Keratinocyte (primary cell): ENCODE results near the gene GSTM5.

Source experiments
- CTCF ChIP-seq, 3 experiments: IDR thresholded peaks in 1 of 3; conservative IDR thresholded peaks in 1 of 3; optimal IDR thresholded peaks in 1 of 3; 2 replicates in 2 of 3; 3 replicates in 1 of 3; pipeline versions ENCODE3 to v1.5.1; 2011; ENCODE audit warnings: low read length in 3 of 3, mild to moderate bottlenecking in 3 of 3, moderate library complexity in 2 of 3, control low read depth in 1 of 3, inconsistent platforms in 1 of 3; ENCODE audit not compliant: insufficient read depth in 2 of 3; ENCODE audit errors: extremely low read depth in 1 of 3
- EZH2 ChIP-seq: IDR thresholded peaks from one replicate; pipeline ENCODE4 v1.6.1; 2012; ENCODE audit warnings: inconsistent platforms, mild to moderate bottlenecking, low read length, moderate library complexity

- TF ChIP-seq CTCF (optimal IDR thresholded peaks at IDR 0.05 in 1 of 3, IDR thresholded peaks at IDR 0.05 in 1 of 3, conservative IDR thresholded peaks at IDR 0.05 in 1 of 3; ENCODE audit: extremely low read depth in 1 of 3, insufficient read depth in 2 of 3, low read length in 3 of 3), result no peak
- no peak for TF ChIP-seq EZH2
Observed at GRCh38 chr1:109765896-109766615, 54.0 kb downstream of the GSTM5 start.
